ENCODE measurements around the gene ECEL1.
"Not testable (repeated sequence)": the region's sequence is repeated elsewhere in the genome, so short reads cannot be mapped to it uniquely, and the experiment has no call there.

Gene ECEL1

GRCh38 chr2:232458051-232458660 lies 29.5 kb downstream of the ECEL1 start:
- Histone ChIP-seq H3K27me3 (ENCODE audit: control insufficient read depth, insufficient read depth, low read length) (no peaks in the 10 kb centered on the region), H3K4me3 (ENCODE audit: low read length) (no peak overlapping the region), H3K9me3 (ENCODE audit: control insufficient read depth, low read depth, low read length) (no peaks in the 10 kb centered on the region), H3K27ac (ENCODE audit: low read length) (no peak overlapping the region), H3K36me3 (ENCODE audit: control insufficient read depth, low read depth, low read length) (no peaks in the 10 kb centered on the region), H3K4me1 (ENCODE audit: control insufficient read depth, low read depth, low read length) (no peaks in the 10 kb centered on the region), H3K9ac (ENCODE audit: low read length) (no peak overlapping the region)

GRCh38 chr2:232457121-232458011 lies 30.3 kb downstream of the ECEL1 start:
- Histone ChIP-seq H3K4me3 (ENCODE audit: low read length) (no peak overlapping the region), H3K4me1 (ENCODE audit: control insufficient read depth, low read depth, low read length) (no peaks in the 10 kb centered on the region), H3K36me3 (ENCODE audit: control insufficient read depth, low read depth, low read length) (no peaks in the 10 kb centered on the region), H3K27ac (ENCODE audit: low read length) (no peak overlapping the region), H3K27me3 (ENCODE audit: control insufficient read depth, insufficient read depth, low read length) (no peaks in the 10 kb centered on the region), H3K9me3 (ENCODE audit: control insufficient read depth, low read depth, low read length) (no peaks in the 10 kb centered on the region), H3K9ac (ENCODE audit: low read length) (no peak overlapping the region)

GRCh38 chr2:232456296-232457120 lies 31.1 kb downstream of the ECEL1 start:
- no peaks in the 10 kb centered on the region for H3K9me3 ChIP-seq (ENCODE audit: control insufficient read depth, low read depth, low read length)

GRCh38 chr2:232455426-232456255 lies 32.0 kb downstream of the ECEL1 start, which contains the start of gene ALPI:
ALPI (plus strand) TSS chr2:232456153; CDS start chr2:232456200, 47 bp downstream.
- no peaks in the 10 kb centered on the region for H3K4me1 ChIP-seq (ENCODE audit: control insufficient read depth, low read depth, low read length)
- H3K27me3 ChIP-seq (ENCODE audit: control insufficient read depth, insufficient read depth, low read length) = no peaks in the 10 kb centered on the region
- no peak within 1 kb of the TSS for H3K4me3 ChIP-seq (ENCODE audit: low read length)
- no peaks in the 10 kb centered on the region for H3K36me3 ChIP-seq (ENCODE audit: control insufficient read depth, low read depth, low read length)
- H3K9ac ChIP-seq (ENCODE audit: low read length) = no peak within 1 kb of the TSS
- no peaks in the 10 kb centered on the region for H3K9me3 ChIP-seq (ENCODE audit: control insufficient read depth, low read depth, low read length)
- no peak within 1 kb of the TSS for H3K27ac ChIP-seq (ENCODE audit: low read length)

More at GRCh38 chr2:232456296-232457120, 31.1 kb downstream of the ECEL1 start:
- H3K9ac ChIP-seq (ENCODE audit: low read length) = no peak overlapping the region
- no peaks in the 10 kb centered on the region for H3K27me3 ChIP-seq (ENCODE audit: control insufficient read depth, insufficient read depth, low read length)
- H3K4me3 ChIP-seq (ENCODE audit: low read length) = no peak overlapping the region
- H3K36me3 ChIP-seq (ENCODE audit: control insufficient read depth, low read depth, low read length) = no peaks in the 10 kb centered on the region
- H3K27ac ChIP-seq (ENCODE audit: low read length) = no peak overlapping the region
- H3K4me1 ChIP-seq (ENCODE audit: control insufficient read depth, low read depth, low read length) = no peaks in the 10 kb centered on the region

- H3K27me3 ChIP-seq (ENCODE audit: control insufficient read depth, insufficient read depth, low read length) = no peaks in the 10 kb centered on the region
These were observed 33.0 kb downstream of the ECEL1 start for GRCh38 chr2:232454630-232455029.

GRCh38 chr2:232451645-232452044 lies 36.0 kb downstream of the ECEL1 start:
- not testable (repeated sequence) for H3K4me3 ChIP-seq (ENCODE audit: low read length); H3K9ac ChIP-seq (ENCODE audit: low read length); H3K27ac ChIP-seq (ENCODE audit: low read length); H3K9me3 ChIP-seq (ENCODE audit: control insufficient read depth, low read depth, low read length); H3K27me3 ChIP-seq (ENCODE audit: control insufficient read depth, insufficient read depth, low read length); H3K4me1 ChIP-seq (ENCODE audit: control insufficient read depth, low read depth, low read length); H3K36me3 ChIP-seq (ENCODE audit: control insufficient read depth, low read depth, low read length)

More at GRCh38 chr2:232454630-232455029, 33.0 kb downstream of the ECEL1 start:
- no peak overlapping the region for H3K4me3 ChIP-seq (ENCODE audit: low read length)
- H3K9ac ChIP-seq (ENCODE audit: low read length) = no peak overlapping the region
- no peaks in the 10 kb centered on the region for H3K4me1 ChIP-seq (ENCODE audit: control insufficient read depth, low read depth, low read length)
- no peaks in the 10 kb centered on the region for H3K9me3 ChIP-seq (ENCODE audit: control insufficient read depth, low read depth, low read length)
- H3K27ac ChIP-seq (ENCODE audit: low read length) = no peak overlapping the region
- no peaks in the 10 kb centered on the region for H3K36me3 ChIP-seq (ENCODE audit: control insufficient read depth, low read depth, low read length)

- no peaks in the 10 kb centered on the region for H3K36me3 ChIP-seq (ENCODE audit: control insufficient read depth, low read depth, low read length)
- H3K9me3 ChIP-seq (ENCODE audit: control insufficient read depth, low read depth, low read length) = no peaks in the 10 kb centered on the region
- no peaks in the 10 kb centered on the region for H3K4me1 ChIP-seq (ENCODE audit: control insufficient read depth, low read depth, low read length)
- no peak overlapping the region for H3K27ac ChIP-seq (ENCODE audit: low read length)
- H3K4me3 ChIP-seq (ENCODE audit: low read length) = no peak overlapping the region
- H3K9ac ChIP-seq (ENCODE audit: low read length) = no peak overlapping the region
- no peaks in the 10 kb centered on the region for H3K27me3 ChIP-seq (ENCODE audit: control insufficient read depth, insufficient read depth, low read length)
These were observed 37.7 kb downstream of the ECEL1 start for GRCh38 chr2:232449964-232450363.

- no peaks in the 10 kb centered on the region for H3K9me3 ChIP-seq (ENCODE audit: control insufficient read depth, low read depth, low read length)
- no peaks in the 10 kb centered on the region for H3K36me3 ChIP-seq (ENCODE audit: control insufficient read depth, low read depth, low read length)
- no peaks in the 10 kb centered on the region for H3K27me3 ChIP-seq (ENCODE audit: control insufficient read depth, insufficient read depth, low read length)
- H3K4me1 ChIP-seq (ENCODE audit: control insufficient read depth, low read depth, low read length) = peaks cover 3% of the 10 kb centered on the region
- no peak overlapping the region for H3K9ac ChIP-seq (ENCODE audit: low read length)
- no peak overlapping the region for H3K4me3 ChIP-seq (ENCODE audit: low read length)
- no peak overlapping the region for H3K27ac ChIP-seq (ENCODE audit: low read length)
These were observed 39.3 kb downstream of the ECEL1 start for GRCh38 chr2:232448304-232448690.

- Histone ChIP-seq H3K4me1 (ENCODE audit: control insufficient read depth, low read depth, low read length) (peaks cover 3% of the 10 kb centered on the region), H3K9ac (ENCODE audit: low read length) (no peak overlapping the region), H3K27ac (ENCODE audit: low read length) (no peak overlapping the region), H3K9me3 (ENCODE audit: control insufficient read depth, low read depth, low read length) (no peaks in the 10 kb centered on the region), H3K36me3 (ENCODE audit: control insufficient read depth, low read depth, low read length) (no peaks in the 10 kb centered on the region), H3K4me3 (ENCODE audit: low read length) (no peak overlapping the region), H3K27me3 (ENCODE audit: control insufficient read depth, insufficient read depth, low read length) (no peaks in the 10 kb centered on the region)
These were observed 39.9 kb downstream of the ECEL1 start for GRCh38 chr2:232447638-232448303.

GRCh38 chr2:232447091-232447620 lies 40.5 kb downstream of the ECEL1 start:
- H3K9ac ChIP-seq (ENCODE audit: low read length) = no peak overlapping the region
- H3K4me1 ChIP-seq (ENCODE audit: control insufficient read depth, low read depth, low read length) = peaks cover 3% of the 10 kb centered on the region
- no peak overlapping the region for H3K27ac ChIP-seq (ENCODE audit: low read length)
- H3K9me3 ChIP-seq (ENCODE audit: control insufficient read depth, low read depth, low read length) = no peaks in the 10 kb centered on the region
- no peaks in the 10 kb centered on the region for H3K27me3 ChIP-seq (ENCODE audit: control insufficient read depth, insufficient read depth, low read length)
- H3K4me3 ChIP-seq (ENCODE audit: low read length) = no peak overlapping the region
- no peaks in the 10 kb centered on the region for H3K36me3 ChIP-seq (ENCODE audit: control insufficient read depth, low read depth, low read length)
